Left ventricle myocardium inferior (tissue), 1 donor: ENCODE measurements around the gene SPINK7. TPM values are rescaled to one million over a fixed set of nuclear protein-coding genes. Genes with fewer than 3 reads are reported as not detected.
"Not testable (repeated sequence)": the region's sequence is repeated elsewhere in the genome, so short reads cannot be mapped to it uniquely, and the experiment has no call there.

Source experiments
- DNase-seq: peaks from one replicate; pipeline ENCODE4 v3.0.0-alpha.2; 2020
- H3K27ac ChIP-seq: fragments of 200-600 bp; replicated peaks from 2 replicates; pipeline ENCODE4 v1.8.0; 2021
- H3K27me3 ChIP-seq: fragments of 200-600 bp; 2 replicates; pipeline ENCODE4 v1.8.0; 2021; ENCODE audit warnings: low read depth
- H3K36me3 ChIP-seq: fragments of 200-600 bp; 2 replicates; pipeline ENCODE4 v1.8.0; 2021
- H3K4me1 ChIP-seq: fragments of 200-600 bp; 2 replicates; pipeline ENCODE4 v1.8.0; 2021
- H3K4me3 ChIP-seq: fragments of 200-600 bp; 2 replicates; pipeline ENCODE4 v1.8.0; 2021; ENCODE audit warnings: mild to moderate bottlenecking, moderate library complexity
- H3K9me3 ChIP-seq: fragments of 200-600 bp; replicated peaks from 2 replicates; pipeline ENCODE4 v1.8.0; 2021
- intact Hi-C: fragments of 100-400 bp; cut with micrococcal nuclease; formaldehyde crosslinking; loops from one replicate; pipeline ENCODE4 v1.11.0; 2022
- total RNA-seq: library from RNA; stranded (reverse); fragmentation: NEBNext Ultra II Directional; extraction: Animal tissue kit (Norgen Biotek cat#: 25700); gene quantifications from one replicate; pipeline ENCODE4 v1.2.1, GENCODE V29; 2021
- TF ChIP-seq, protein P1 (sequence below): fragments of 200-600 bp; IDR thresholded peaks from 2 replicates; pipeline ENCODE4 v1.8.0; 2021; ENCODE audit warnings: antibody characterized with exemption, mild to moderate bottlenecking, borderline replicate concordance
- donor health status: DM: no; HTN: yes; CAD: no; lungs with severe emphysema.

Gene SPINK7
- total RNA-seq, 1 donor from 2014 or later = not detected

DNA sequence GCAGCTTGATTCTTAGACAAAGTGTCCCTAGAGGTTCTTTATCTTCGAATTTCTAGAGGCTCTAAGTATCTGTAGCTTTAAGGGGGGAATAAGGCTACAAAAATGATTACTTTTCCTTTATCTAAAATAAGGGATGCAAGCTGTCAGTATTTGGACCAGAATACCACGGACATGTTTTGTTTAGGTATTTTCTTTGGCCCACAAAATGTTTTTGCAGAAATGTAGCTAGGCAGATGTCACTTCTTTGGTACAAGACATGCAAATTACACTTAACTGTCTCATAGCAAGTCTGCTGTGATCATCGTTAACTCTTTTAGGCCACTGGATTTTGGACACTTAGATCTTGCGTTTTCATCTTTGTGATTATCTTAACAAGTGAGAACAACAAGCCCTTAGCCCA, 2.5 kb downstream of the SPINK7 start:
- Histone ChIP-seq H3K27ac (peak overlapping the region; percentile 43), H3K4me1 (peaks cover 11% of the 10 kb centered on the region), H3K9me3 (no peaks in the 10 kb centered on the region), H3K27me3 (no peaks in the 10 kb centered on the region), H3K36me3 (no peaks in the 10 kb centered on the region), H3K4me3 (no peak overlapping the region)
- DNase-seq = no peak
- TF ChIP-seq, protein P1, sequence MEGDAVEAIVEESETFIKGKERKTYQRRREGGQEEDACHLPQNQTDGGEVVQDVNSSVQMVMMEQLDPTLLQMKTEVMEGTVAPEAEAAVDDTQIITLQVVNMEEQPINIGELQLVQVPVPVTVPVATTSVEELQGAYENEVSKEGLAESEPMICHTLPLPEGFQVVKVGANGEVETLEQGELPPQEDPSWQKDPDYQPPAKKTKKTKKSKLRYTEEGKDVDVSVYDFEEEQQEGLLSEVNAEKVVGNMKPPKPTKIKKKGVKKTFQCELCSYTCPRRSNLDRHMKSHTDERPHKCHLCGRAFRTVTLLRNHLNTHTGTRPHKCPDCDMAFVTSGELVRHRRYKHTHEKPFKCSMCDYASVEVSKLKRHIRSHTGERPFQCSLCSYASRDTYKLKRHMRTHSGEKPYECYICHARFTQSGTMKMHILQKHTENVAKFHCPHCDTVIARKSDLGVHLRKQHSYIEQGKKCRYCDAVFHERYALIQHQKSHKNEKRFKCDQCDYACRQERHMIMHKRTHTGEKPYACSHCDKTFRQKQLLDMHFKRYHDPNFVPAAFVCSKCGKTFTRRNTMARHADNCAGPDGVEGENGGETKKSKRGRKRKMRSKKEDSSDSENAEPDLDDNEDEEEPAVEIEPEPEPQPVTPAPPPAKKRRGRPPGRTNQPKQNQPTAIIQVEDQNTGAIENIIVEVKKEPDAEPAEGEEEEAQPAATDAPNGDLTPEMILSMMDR = no peak
- intact Hi-C loops = no loop called here

DNA sequence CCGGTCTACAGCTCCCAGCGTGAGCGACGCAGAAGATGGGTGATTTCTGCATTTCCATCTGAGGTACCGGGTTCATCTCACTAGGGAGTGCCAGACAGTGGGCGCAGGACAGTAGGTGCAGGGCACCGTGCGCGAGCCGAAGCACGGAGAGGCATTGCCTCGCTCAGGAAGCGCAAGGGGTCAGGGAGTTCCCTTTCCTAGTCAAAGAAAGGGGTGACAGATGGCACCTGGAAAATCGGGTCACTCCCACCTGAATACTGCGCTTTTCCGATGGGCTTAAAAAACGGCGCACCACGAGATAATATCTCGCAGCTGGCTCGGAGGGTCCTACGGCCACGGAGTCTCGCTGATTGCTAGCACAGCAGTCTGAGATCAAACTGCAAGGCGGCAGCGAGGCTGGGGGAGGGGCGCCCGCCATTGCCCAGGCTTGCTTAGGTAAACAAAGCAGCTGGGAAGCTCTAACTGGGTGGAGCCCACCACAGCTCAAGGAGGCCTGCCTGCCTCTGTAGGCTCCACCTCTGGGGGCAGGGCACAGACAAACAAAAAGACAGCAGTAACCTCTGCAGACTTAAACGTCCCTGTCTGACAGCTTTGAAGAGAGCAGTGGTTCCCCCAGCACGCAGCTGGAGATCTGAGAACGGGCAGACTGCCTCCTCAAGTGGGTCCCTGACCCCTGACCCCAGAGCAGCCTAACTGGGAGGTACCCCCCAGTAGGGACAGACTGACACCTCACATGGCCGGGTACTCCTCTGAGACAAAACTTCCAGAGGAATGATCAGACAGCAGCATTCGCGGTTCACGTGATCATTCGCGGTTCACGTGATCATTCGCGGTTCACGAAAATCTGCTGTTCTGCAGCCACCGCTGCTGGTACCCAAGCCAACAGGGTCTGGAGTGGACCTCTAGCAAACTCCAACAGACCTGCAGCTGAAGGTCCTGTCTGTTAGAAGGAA, 8.1 kb downstream of the SPINK7 start:
- DNase-seq, intact Hi-C loops, H3K27me3 ChIP-seq, H3K36me3 ChIP-seq, H3K9me3 ChIP-seq, H3K4me1 ChIP-seq: not testable (repeated sequence)
- Histone ChIP-seq H3K27ac (peak overlapping the region; percentile 19), H3K4me3 (peak overlapping the region; percentile 57)

DNA sequence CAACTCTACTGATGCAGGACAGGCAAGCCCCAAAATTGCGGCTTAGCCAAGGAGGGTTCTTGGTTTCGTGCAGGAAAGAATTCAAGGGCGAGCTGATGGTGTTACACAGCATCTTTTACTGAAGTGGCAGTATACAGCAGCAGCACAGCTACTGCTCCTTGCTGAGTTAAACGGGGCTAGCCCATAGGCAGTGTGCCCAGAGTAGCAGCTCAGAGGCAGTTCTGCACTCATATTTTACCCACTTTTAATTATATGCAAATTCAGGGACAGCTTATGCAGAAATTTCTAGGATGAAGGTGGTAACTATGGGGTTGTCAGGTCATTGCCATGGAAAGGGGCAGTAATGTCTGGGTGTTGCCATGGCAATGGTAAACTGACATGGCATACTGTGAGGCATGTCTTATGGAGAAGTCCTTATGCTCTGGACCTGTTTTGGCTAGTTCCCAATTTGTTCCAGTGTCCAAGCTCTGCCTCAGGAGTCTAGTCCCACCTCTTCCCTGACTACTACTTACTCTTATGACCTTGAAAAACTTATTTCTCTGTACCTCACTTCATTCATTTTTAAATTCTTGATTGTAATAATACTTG, 21.1 kb downstream of the SPINK7 start:
- TF ChIP-seq, protein P1 = no peak
- Histone ChIP-seq H3K4me3 (no peak overlapping the region), H3K27me3 (no peaks in the 10 kb centered on the region), H3K9me3 (peaks cover under 1% of the 10 kb centered on the region), H3K4me1 (no peaks in the 10 kb centered on the region), H3K27ac (no peak overlapping the region), H3K36me3 (peaks cover 9% of the 10 kb centered on the region)
- DNase-seq = no peak
- intact Hi-C loops = no loop called here

DNA sequence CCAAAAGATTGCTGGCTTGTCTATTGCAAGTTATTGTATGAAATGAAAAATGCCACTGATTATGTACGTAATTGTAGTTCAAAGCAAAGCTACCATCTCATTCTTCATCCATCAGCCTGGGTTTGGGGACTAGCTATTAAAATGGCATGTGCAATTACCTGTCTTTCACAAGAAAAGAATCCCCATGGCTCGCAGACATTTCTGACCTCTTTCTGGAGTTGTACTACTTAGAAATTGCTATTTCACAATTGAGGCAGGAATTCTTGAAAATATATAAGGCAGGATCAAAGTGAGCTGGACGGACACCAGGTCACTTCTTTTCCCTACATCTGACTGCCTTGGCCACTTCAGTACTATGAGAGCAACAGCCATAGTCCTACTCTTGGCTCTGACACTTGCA, 23.0 kb downstream of the SPINK7 start, which contains the start of gene SPINK9:
TSS of gene SPINK9 (plus strand) at position 301 of the 400 bp plus-strand sequence. CDS start at position 356, 55 bp downstream.
- no peaks in the 10 kb centered on the region for H3K9me3 ChIP-seq
- intact Hi-C loops = no loop called here
- peaks cover 9% of the 10 kb centered on the region for H3K36me3 ChIP-seq
- no peak within 1 kb of the TSS for H3K27ac ChIP-seq
- H3K4me3 ChIP-seq = no peak within 1 kb of the TSS
- no peak for DNase-seq
- H3K27me3 ChIP-seq = no peaks in the 10 kb centered on the region
- TF ChIP-seq, protein P1 = no peak
- no peaks in the 10 kb centered on the region for H3K4me1 ChIP-seq

DNA sequence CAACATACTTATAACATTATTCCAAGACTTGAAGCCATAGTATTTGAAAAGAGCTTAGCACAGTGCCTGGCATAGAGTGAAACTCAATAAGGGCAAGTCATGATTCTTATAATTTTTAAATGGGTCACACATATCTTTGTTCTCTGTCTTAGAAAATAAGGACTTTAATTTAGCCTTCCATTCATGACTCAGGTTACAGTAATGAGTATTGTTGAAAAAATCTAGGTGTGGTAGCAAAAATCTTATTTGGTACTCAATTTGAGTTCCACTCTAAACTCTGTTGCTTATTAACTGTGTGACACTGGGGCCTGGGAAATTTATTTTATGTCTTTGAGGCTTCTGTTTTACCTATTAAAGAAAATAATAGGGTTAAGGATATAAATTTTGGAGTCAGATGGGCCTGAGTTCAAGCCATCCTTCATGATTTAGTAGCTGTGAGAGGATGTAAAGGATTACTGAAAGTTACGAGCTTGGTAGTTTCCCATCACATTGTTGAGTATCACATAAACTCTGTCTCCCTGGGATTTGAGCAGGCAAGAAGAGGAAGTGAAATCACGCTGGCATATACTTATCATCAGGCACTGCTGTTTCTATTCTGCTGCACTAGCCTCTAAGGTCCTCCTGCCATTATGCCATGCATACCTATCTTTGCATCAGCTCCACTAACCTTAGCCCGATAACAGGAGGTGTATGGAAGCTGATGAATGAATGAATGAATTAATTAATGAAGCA, 24.6 kb downstream of the SPINK7 start:
- intact Hi-C loops = no loop called here
- TF ChIP-seq, protein P1 = no peak
- no peak for DNase-seq

More for the DNA sequence above, 24.6 kb downstream of the SPINK7 start:
- Histone ChIP-seq H3K4me3 (no peak overlapping the region), H3K4me1 (no peaks in the 10 kb centered on the region), H3K27ac (no peak overlapping the region), H3K36me3 (no peaks in the 10 kb centered on the region), H3K9me3 (no peaks in the 10 kb centered on the region), H3K27me3 (no peaks in the 10 kb centered on the region)
